ENCODE results near the gene CBR1. TPM values are rescaled to one million over a fixed set of nuclear protein-coding genes. Genes with fewer than 3 reads are reported as not detected.

CBR1 gene
- total RNA-seq, 1 donor from 2014 or later = 111 TPM

DNA sequence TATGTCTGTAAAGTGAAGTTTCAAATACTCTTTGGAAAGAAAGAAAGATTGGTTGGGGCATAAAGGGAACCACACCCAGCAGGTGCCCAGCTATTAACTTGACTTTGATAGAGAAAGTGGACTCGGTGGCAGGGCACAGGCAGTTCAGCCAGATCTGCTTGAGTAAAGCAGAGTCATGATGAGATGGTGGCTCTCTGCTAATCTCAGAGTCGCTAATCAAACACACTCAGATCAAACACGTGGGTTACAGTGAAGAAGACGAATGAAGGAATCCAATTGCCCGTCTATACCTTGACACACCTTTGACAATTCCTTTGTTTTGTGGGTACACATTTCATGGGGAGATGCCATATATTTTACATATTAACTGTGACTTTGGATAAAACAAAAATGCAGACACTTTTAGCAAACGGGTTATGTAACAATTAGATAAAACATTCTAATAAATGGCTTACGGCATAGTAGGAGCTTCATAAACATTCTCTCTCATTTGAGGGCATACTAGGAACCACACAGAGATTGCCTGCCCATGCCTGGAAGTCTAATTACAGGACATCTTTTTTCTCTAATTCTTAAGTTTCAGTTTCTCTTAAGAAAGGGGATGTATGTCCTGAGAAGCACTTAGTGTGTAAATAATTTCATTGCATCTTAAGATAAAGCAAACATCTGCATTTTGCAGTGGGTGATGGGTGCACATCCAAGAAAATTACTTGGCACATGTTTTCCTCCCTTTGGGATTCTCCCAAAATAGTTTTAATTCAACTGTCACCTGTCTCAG, 7.2 kb downstream of the CBR1 start:
- TF ChIP-seq, protein P1, sequence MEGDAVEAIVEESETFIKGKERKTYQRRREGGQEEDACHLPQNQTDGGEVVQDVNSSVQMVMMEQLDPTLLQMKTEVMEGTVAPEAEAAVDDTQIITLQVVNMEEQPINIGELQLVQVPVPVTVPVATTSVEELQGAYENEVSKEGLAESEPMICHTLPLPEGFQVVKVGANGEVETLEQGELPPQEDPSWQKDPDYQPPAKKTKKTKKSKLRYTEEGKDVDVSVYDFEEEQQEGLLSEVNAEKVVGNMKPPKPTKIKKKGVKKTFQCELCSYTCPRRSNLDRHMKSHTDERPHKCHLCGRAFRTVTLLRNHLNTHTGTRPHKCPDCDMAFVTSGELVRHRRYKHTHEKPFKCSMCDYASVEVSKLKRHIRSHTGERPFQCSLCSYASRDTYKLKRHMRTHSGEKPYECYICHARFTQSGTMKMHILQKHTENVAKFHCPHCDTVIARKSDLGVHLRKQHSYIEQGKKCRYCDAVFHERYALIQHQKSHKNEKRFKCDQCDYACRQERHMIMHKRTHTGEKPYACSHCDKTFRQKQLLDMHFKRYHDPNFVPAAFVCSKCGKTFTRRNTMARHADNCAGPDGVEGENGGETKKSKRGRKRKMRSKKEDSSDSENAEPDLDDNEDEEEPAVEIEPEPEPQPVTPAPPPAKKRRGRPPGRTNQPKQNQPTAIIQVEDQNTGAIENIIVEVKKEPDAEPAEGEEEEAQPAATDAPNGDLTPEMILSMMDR (IDR thresholded peaks at IDR 0.05; ENCODE audit: insufficient read depth, low read length, severe bottlenecking) = no peak
- Histone ChIP-seq H3K27me3 (ENCODE audit: control insufficient read depth, insufficient read depth, low read length) (no peaks in the 10 kb centered on the region), H3K4me3 (ENCODE audit: low read depth, low read length) (no peak overlapping the region), H3K36me3 (ENCODE audit: control insufficient read depth, insufficient read depth, low read length) (peaks cover 6% of the 10 kb centered on the region)
- FAIRE-seq (no peak), DNase-seq (ENCODE audit: low read depth) (no peak)

DNA sequence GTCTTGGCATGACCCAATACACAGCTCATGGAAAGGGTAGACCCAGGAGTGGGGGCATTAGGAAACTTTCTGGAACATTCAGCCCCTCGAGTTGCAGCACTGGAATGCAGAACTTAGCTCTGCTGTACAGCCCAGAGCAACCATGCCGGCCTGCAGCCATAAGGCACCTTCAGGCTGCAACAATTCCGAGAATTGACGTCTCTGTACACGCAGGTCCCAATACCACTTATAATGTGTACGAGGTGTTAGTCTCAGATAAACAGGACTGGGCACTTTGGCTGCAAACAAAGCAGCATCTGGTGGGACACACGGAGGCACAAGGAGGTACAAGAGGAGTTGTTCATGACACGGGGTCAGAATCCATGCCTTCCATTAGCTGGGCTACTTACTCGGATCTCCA, 7.9 kb downstream of the CBR1 start:
- TF ChIP-seq, protein P1 (IDR thresholded peaks at IDR 0.05; ENCODE audit: insufficient read depth, low read length, severe bottlenecking) = no peak
- Histone ChIP-seq H3K36me3 (ENCODE audit: control insufficient read depth, insufficient read depth, low read length) (no peaks in the 10 kb centered on the region), H3K4me3 (ENCODE audit: low read depth, low read length) (no peak overlapping the region), H3K27me3 (ENCODE audit: control insufficient read depth, insufficient read depth, low read length) (no peaks in the 10 kb centered on the region)
- no peak for DNase-seq (ENCODE audit: low read depth)
- FAIRE-seq = no peak

DNA sequence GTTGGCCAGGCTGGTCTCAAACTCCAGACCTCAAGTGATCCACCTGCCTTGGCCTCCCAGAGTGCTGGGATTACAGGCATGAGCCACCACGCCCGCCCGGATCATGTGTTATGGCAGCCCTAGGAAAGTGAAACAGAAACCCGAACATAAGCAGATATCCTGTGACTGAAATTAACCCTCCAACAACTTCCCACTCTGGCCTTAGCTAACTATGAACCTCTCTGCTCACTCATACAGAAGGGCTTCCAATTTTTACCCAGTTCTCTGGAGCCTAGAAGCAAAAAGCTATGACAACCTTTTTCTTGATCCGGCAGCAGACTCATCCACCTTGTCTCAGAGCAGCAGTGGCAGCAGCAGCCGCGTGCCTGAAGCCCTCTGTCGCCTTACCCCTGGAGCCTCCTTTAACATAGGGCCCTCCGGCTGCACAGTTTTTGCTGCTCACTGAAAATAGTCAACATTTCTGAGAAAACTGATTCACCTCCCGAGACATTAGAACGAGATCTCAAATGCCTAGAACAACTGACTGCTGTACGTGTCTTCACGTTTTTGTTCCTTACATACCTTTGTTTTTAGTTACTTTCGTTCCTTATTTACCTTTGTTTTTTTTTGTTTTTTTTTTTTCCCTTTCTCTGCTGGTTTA, 9.3 kb downstream of the CBR1 start:
- Histone ChIP-seq H3K36me3 (ENCODE audit: control insufficient read depth, insufficient read depth, low read length) (no peaks in the 10 kb centered on the region), H3K4me3 (ENCODE audit: low read depth, low read length) (no peak overlapping the region), H3K27me3 (ENCODE audit: control insufficient read depth, insufficient read depth, low read length) (no peaks in the 10 kb centered on the region)
- TF ChIP-seq, protein P1 (IDR thresholded peaks at IDR 0.05; ENCODE audit: insufficient read depth, low read length, severe bottlenecking) = no peak
- DNase-seq (ENCODE audit: low read depth) (no peak), FAIRE-seq (no peak)

DNA sequence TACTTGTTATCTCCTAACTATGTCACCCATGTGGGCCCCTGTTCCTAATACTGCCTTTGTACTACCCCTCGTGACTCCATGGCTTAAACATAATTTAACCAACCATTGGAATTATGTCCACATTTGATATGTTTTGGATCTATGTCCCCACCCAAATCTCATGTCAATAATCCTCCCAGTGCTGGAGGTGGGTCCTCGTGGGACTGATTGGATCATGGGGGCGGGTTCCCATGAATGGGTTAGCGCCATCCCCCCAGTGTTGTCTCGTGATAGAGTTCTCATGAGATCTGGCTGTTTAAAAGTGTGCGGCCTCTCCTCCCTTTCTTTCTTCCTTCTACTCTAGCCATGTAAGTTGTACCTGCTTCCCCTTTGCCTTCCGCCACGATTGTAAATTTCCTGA, 9.8 kb downstream of the CBR1 start:
- TF ChIP-seq, protein P1 (IDR thresholded peaks at IDR 0.05; ENCODE audit: insufficient read depth, low read length, severe bottlenecking) = no peak
- Histone ChIP-seq H3K36me3 (ENCODE audit: control insufficient read depth, insufficient read depth, low read length) (no peaks in the 10 kb centered on the region), H3K27me3 (ENCODE audit: control insufficient read depth, insufficient read depth, low read length) (no peaks in the 10 kb centered on the region), H3K4me3 (ENCODE audit: low read depth, low read length) (no peak overlapping the region)
- no peak for DNase-seq (ENCODE audit: low read depth)
- FAIRE-seq = no peak

DNA sequence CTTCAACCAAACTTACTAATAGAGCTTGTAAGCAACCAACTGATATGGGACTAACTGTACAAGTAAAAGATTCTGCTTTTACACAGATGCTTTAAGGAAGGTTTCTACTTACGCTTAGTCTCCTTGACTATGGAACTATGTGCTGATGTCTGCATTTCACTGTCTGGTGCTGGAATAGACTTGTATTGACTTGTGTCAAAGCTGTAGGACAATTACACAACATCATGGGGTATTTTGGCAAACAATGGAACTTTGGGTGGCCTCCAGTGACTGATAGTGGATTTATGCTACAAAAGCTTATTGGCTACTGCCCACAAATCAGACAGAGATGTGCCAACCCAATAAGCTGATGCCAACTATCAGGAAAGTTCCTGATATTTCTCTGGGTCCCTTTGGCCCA, 10.6 kb downstream of the CBR1 start:
- DNase-seq (ENCODE audit: low read depth) (peak; percentile 97), FAIRE-seq (no peak)
- H3K4me3 ChIP-seq (ENCODE audit: low read depth, low read length) = no peak overlapping the region
- H3K36me3 ChIP-seq (ENCODE audit: control insufficient read depth, insufficient read depth, low read length) = no peaks in the 10 kb centered on the region
- no peaks in the 10 kb centered on the region for H3K27me3 ChIP-seq (ENCODE audit: control insufficient read depth, insufficient read depth, low read length)
- TF ChIP-seq, protein P1 (IDR thresholded peaks at IDR 0.05; ENCODE audit: insufficient read depth, low read length, severe bottlenecking) = no peak

All from bronchial epithelial cell (primary cell).